Heart left ventricle (tissue), 13 donors: ENCODE data around the gene RAB4B.

ENCODE experiments used
- CTCF ChIP-seq, 12 donors: fragments of 200-600 bp; sonication (generic) in 4 of 12; IDR thresholded peaks; one replicate each; pipeline versions ENCODE4 v1.5.0 to v1.8.0; 2018 to 2022; ENCODE audit warnings: antibody characterized with exemption in 12 of 12, mild to moderate bottlenecking in 5 of 12
- POLR2A ChIP-seq, 2 donors: fragments of 450-650 bp; IDR thresholded peaks; one replicate each; pipeline ENCODE4 v1.6.1; 2017; ENCODE audit warnings: antibody characterized with exemption in 2 of 2, mild to moderate bottlenecking in 2 of 2, moderate library complexity in 2 of 2
- donor health status: ischemic (EF 13 %, LVEDD 7.1; RV severe dilation, severe dysfunction).
- donor health status: DM: no; HTN: yes; CAD: no.
- donor health status: DM: no; HTN: no; CAD: no.
- donor health status: ischemic (EF 25% LVEDD 6.9; RV normal size, moderate dysfunction).
- donor health status: ischemic (EF 25% LVEDD 5.7; RV mildly dilated, moderate dysfunction).
- donor health status: ischemic (EF 35%, LVEDD 5.7; RV mildly dilated, moderate dysfunction).
- donor health status: nonischemic (EF 11% LVEDD 7.7; RV severe dilation, severe dysfunction).
- donor health status: DM: yes; HTN: yes; CAD: no.
- donor health status: PGD.
- donor health status: ischemic (EF 29% LVEDD 5.4; RV normal size, mild dysfunction).
- donor health status: nonischemic (EF 23%, LVEDD 6.1; RV moderate dilation, normal function).

- TF ChIP-seq CTCF (IDR thresholded peaks at IDR 0.05) (no peak), POLR2A (IDR thresholded peaks at IDR 0.05) (no peak)
Measured at GRCh38 chr19:40813182-40813581, 35.1 kb downstream of the RAB4B start.
